ENCODE results near the gene ATP2A2.

DNA sequence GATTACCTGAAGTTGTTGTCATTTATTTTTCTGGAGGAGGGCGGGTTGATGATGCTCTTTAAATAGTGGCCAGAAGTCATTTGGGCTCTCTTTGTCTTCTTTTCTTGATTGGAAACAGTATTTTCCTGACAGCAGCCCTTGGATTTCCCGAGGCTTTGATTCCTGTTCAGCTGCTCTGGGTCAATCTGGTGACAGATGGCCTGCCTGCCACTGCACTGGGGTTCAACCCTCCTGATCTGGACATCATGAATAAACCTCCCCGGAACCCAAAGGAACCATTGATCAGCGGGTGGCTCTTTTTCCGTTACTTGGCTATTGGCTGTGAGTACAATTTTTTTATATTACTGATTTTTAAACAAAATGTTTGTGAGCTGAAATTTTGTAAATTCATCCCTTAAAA lies 62.1 kb downstream of the ATP2A2 start:
- no peak for TF ChIP-seq POLR2A (IDR thresholded peaks at IDR 0.05; ENCODE audit: low read depth, low read length)
- TF ChIP-seq, protein P1, sequence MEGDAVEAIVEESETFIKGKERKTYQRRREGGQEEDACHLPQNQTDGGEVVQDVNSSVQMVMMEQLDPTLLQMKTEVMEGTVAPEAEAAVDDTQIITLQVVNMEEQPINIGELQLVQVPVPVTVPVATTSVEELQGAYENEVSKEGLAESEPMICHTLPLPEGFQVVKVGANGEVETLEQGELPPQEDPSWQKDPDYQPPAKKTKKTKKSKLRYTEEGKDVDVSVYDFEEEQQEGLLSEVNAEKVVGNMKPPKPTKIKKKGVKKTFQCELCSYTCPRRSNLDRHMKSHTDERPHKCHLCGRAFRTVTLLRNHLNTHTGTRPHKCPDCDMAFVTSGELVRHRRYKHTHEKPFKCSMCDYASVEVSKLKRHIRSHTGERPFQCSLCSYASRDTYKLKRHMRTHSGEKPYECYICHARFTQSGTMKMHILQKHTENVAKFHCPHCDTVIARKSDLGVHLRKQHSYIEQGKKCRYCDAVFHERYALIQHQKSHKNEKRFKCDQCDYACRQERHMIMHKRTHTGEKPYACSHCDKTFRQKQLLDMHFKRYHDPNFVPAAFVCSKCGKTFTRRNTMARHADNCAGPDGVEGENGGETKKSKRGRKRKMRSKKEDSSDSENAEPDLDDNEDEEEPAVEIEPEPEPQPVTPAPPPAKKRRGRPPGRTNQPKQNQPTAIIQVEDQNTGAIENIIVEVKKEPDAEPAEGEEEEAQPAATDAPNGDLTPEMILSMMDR (conservative IDR thresholded peaks at IDR 0.05; ENCODE audit: low read depth, low read length): no peak
